Smooth muscle cell of the brain vasculature (primary cell): ENCODE data around the gene PRKAR1A.
"Not testable (repeated sequence)": the region's sequence is repeated elsewhere in the genome, so short reads cannot be mapped to it uniquely, and the experiment has no call there.

Source experiments
- DNase-seq: peaks from one replicate; pipeline ENCODE4 v3.0.0-alpha.2; 2012; ENCODE audit warnings: low read depth, low spot score

PRKAR1A gene

GRCh38 chr17:68511254-68511670 is 968 bp upstream of the PRKAR1A start:
- DNase-seq, result no peak

- DNase-seq, result peak; percentile 31
These were observed 471 bp upstream of the PRKAR1A start for GRCh38 chr17:68511671-68512246.

GRCh38 chr17:68512960-68513474 is 787 bp downstream of the PRKAR1A start:
- no peak for DNase-seq

- DNase-seq, result no peak
These were observed 1.7 kb downstream of the PRKAR1A start for GRCh38 chr17:68513932-68514331.

- no peak for DNase-seq
These were observed 2.8 kb downstream of the PRKAR1A start for GRCh38 chr17:68514831-68515635.

GRCh38 chr17:68516732-68517131 is 4.5 kb downstream of the PRKAR1A start:
- no peak for DNase-seq

DNA sequence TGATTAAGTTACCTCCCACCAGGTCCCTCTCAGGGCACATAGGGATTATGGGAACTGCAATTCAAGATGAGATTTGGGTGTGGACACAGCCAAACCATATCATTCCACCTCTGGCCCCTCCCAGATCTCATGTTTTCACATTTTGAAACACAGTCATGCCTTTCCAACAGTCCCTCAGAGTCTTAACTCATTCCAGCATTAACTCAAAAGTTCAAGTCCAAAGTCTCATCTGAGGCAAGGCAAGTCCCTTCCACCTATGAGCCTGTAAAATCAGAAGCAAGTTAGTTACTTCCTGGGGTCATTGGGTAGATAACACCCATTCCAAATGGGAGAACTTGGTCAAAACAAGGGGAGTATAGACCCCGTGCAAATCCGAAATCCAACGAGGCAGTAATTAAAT is 5.4 kb downstream of the PRKAR1A start:
- DNase-seq, result not testable (repeated sequence)

DNA sequence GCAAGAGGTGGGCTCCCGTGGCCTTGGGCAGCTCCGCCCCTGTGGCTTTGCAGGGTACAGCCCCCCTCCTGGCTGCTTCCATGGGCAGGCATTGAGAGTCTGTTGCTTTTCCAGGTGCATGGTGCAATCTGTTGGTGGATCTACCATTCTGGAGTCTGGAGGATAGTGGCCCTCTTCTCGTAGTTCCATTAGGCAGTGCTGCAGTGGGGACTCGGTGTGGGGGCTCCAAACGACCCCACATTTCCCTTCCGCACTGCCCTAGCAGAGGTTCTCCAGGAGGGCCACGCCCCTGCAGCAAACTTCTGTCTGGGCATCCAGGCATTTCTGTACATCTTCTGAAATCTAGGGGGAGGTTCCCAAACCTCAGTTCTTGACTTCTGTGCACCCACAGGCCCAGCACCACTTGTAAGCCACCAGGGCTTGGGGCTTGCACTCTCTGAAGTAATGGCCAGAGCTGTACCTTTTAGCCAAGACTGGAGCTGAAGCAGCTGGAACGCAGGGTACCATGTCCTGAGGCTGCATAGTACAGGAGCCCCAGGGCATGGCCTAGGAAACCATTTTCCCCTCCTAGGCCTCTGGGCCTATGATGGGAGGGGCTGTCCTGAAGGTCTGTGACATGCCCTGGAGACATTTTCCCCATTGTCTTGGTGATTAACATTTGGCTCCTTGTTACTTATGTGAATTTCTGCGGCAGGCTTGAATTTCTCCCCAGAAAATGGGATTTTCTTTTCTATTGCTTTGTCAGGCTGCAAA is 6.0 kb downstream of the PRKAR1A start:
- DNase-seq, result no peak

DNA sequence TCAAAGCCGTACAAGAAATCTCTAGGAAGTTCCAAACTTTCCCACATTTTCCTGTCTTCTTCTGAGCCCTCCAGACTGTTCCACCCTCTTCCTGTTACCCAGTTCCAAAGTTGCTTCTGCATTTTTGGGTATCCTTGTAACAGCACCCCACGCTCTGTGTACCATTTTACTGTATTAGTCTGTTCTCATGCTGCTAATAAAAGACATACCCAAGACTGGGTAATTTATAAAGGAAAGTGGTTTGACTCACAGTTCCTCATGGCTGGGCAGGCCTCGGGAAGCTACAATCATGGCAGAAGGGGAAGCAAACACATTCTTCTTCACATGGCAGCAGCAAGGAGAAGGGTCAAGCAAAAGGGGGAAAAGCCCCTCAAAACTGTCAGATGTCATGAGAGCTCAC is 6.8 kb downstream of the PRKAR1A start:
- not testable (repeated sequence) for DNase-seq

DNA sequence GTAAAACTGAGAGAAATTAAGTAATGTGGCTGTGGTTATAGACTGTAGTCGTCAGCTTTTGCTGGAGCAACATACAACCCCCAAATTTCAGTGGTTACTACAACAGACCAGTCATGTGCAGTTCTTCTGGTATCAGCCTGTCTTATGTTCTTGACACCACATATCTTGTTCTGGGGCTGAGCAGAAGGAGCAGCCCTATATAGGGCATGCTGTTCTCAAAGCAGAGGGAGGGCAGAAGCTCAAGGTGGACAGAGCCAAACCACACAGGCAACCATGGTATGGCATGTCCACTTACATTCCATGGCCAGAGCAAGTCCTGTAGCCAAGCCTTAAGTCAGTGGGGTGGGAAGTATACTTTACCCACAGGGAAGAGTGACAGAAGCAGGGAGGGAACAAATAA is 7.7 kb downstream of the PRKAR1A start:
- DNase-seq, result no peak

- DNase-seq, result no peak
These were observed 10.0 kb downstream of the PRKAR1A start for GRCh38 chr17:68522266-68522665.

DNA sequence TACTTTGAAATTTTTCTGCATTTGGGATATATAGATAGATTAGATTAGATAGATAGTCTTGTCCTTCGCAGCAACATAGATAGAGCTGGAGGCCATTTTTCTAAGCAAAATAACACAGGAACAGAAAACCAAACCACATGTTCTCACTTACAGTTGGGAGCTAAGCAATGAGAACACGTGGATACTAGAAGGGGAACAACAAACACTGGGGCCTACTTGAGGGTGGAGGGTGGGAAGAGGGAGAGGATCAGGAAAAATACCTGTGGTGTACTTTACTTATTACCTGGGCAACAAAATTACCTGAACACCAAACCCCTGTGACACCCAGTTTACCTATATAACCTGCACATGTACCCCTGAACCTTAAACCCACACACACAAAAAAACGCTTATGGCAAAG is 14.3 kb downstream of the PRKAR1A start:
- no peak for DNase-seq

- DNase-seq, result no peak
These were observed 15.1 kb downstream of the PRKAR1A start for GRCh38 chr17:68527314-68527713.

- DNase-seq, result no peak
These were observed 19.0 kb downstream of the PRKAR1A start for GRCh38 chr17:68531252-68531651.

DNA sequence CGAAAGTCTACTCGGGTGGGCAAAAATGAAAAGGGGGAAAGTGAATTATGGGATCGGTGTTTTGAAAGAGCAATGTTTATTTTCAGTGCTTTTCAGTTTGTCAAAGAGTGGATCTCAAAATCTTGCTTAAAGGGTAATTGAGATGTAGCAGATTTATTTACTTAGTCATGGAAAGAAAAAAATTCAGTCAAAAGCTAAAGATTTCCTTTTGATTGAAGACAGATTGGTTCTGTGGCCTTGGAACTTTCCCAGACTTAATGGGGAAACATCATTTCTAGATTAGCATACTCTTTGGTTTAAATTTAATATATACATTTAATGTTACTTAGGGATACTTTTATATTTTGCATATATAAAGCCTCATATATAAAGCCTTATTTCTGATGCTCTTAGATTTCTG is 20.6 kb downstream of the PRKAR1A start:
- DNase-seq, result no peak

DNA sequence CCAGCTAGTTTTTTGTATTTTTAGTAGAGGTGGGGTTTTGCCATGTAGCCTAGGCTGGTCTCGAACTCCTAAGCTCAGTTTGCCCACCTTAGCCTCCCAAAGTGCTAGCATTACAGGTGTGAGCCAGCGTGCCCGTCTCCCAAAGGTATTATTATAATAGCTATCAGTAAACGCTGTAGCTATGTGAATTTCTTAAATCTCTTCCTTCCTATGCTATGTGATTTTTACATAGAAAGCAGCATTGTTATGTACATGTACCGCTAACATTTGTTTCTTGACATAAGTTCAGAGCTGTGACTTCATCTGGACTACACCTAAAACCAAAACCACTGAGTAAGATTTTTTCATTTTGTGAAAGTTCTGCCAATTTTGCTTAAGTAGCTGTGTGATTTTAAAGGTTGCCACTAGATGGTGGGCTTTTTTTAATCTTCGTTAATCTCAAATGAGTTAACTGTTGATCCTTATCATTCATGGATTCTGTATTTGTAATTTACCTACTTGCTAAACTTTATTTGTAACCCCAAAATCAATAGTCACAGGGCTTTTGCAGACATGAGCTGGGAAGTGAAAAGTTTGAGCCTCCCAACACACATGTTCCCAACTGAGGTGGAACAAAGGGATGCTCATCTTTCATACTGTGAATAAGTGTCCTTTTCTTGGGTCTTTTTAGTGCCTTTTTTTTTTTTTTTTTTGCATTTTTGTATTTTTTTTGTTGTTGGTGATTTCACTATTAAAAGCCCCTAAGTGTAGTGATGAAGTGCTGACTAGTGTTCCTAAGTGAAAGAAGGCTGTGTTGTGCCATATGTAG is 21.9 kb downstream of the PRKAR1A start:
- DNase-seq, result no peak

- DNase-seq, result no peak
These were observed 22.5 kb downstream of the PRKAR1A start for GRCh38 chr17:68534695-68535088.

GRCh38 chr17:68535922-68536321 is 23.7 kb downstream of the PRKAR1A start:
- DNase-seq, result no peak

DNA sequence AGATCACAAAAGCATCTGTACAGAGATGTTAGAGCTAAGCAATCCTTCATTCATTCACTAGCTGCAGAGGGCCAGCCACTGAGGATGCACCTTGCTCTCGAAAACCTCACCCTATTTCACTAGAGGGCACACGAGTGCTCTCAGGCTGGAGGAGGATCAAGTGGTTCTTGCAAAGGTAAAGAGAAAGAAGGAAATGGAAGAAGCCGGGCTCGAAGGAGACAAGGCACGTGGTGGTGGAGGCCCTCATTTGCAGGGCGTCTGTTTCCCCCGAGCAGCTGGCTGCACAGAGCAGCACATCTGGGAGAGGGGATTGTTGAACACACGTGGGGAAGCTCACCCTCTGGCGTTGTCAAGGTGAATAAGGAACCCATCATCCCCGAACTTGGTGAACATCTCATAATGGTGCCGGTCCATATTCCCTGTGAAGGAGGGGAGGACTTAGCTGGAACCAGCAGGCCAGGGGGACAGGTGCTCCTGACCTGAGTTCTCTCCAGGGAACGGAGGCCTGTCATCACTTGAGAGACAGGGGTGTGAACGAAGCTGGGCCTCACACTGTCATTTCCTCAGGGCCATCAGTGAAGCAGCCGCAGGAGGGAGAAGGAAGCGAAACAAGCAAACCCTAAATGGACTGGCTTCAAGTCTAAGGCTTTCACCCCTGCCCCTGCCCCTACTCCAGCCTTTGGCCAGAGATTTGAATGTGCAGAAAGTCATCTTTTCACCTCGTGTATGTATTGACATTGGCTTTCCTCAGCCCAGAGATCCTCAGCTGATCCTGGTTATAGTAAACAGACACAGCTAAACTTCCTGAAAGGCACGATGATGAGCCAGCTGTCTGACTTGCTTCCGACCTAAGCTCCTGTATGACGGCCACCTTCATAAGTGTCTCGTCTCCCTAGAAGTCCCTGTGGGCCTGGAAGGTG is 27.6 kb downstream of the PRKAR1A start:
- DNase-seq, result no peak

DNA sequence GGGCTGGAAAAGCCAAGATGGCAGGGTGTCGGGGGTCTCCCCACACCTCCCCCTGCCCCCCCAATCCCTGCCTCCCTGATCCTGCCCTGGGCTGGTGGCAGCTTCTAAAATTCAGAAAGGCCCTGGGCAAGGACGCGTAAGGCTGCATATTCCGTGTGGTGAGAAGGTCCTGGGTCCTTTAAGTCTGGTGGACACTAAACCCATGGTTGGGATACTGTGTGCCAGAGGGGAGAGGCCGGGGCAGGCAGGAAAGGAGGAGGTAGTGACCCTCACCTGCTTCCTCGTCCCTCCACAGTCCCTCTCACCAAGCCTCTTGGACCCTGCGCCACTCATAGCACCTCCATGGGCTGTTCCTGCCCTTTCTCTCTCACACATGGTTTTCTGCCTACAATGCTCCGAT is 28.8 kb downstream of the PRKAR1A start:
- DNase-seq, result no peak

- no peak for DNase-seq
These were observed 29.6 kb downstream of the PRKAR1A start for GRCh38 chr17:68541816-68542215.
